ENCODE results near the gene BIK.

DNA sequence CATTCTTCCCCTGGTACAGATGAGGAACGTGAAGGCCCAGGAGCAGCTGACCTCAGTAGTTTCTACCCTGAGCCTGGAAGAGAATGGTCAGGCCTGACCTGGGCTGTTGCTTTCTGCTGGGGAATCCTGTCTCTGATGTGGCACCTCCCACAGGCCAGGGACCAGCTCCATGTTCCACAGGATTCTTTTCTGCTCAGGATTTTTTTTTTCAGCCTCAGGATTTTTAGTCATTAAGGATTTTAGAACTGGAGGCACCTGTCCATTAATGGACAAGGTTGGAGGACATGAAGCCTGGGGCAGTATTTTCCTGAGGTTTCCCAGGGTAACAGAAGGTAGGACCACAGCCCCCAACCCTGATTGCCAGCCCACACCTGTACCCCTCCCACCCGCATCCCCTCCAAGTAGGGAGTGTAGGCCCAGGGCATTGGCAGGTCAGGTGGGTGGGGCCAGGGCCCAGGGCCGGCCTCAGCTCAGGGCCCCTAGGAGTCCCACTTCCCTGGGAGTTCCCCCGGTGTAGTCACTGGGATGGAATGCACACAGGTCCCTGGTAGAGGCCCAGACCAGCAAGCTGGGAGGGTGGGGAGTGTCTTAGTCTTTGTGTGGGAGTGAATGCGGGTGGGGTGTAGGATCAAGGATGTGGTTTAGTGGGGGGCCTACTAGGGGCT lies 16.1 kb downstream of the BIK start:
- TF ChIP-seq, protein P1, sequence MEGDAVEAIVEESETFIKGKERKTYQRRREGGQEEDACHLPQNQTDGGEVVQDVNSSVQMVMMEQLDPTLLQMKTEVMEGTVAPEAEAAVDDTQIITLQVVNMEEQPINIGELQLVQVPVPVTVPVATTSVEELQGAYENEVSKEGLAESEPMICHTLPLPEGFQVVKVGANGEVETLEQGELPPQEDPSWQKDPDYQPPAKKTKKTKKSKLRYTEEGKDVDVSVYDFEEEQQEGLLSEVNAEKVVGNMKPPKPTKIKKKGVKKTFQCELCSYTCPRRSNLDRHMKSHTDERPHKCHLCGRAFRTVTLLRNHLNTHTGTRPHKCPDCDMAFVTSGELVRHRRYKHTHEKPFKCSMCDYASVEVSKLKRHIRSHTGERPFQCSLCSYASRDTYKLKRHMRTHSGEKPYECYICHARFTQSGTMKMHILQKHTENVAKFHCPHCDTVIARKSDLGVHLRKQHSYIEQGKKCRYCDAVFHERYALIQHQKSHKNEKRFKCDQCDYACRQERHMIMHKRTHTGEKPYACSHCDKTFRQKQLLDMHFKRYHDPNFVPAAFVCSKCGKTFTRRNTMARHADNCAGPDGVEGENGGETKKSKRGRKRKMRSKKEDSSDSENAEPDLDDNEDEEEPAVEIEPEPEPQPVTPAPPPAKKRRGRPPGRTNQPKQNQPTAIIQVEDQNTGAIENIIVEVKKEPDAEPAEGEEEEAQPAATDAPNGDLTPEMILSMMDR (IDR thresholded peaks at IDR 0.05; ENCODE audit: borderline replicate concordance, extremely low read depth, low read length, poor library complexity, severe bottlenecking), result no peak
- TF ChIP-seq EZH2 (IDR thresholded peaks at IDR 0.05; ENCODE audit: borderline replicate concordance, low read depth, low read length, severe bottlenecking), result no peak

All from DND-41 (cell line).